GM12801 (cell line): ENCODE results near the gene MGAT5B.

Source experiments
- CTCF ChIP-seq: IDR thresholded peaks from one replicate; pipeline ENCODE4 v1.5.1; 2011; ENCODE audit warnings: control low read depth; ENCODE audit not compliant: insufficient read length; ENCODE audit errors: extremely low read depth

MGAT5B gene

GRCh38 chr17:76993651-76994050 lies 125.4 kb downstream of the MGAT5B start:
- TF ChIP-seq CTCF = no peak

- no peak for TF ChIP-seq CTCF
Observed at GRCh38 chr17:76994237-76994637, 126.0 kb downstream of the MGAT5B start.

- no peak for TF ChIP-seq CTCF
Observed at GRCh38 chr17:76995387-76996105, 127.3 kb downstream of the MGAT5B start.

- TF ChIP-seq CTCF = no peak
Observed at GRCh38 chr17:76996741-76997694, 128.8 kb downstream of the MGAT5B start.

- TF ChIP-seq CTCF = no peak
Observed at GRCh38 chr17:76997981-76998531, 129.9 kb downstream of the MGAT5B start.

- no peak for TF ChIP-seq CTCF
Observed at GRCh38 chr17:76998839-76999238, 130.6 kb downstream of the MGAT5B start.
